H9 (cell line): Measurements from ENCODE around the gene CUEDC1. TPM values are rescaled to one million over a fixed set of nuclear protein-coding genes. Genes with fewer than 3 reads are reported as not detected.

Experiments
- DNase-seq: peaks from one replicate; pipeline ENCODE4 v3.0.0-alpha.2; 2017
- H2AFZ ChIP-seq: one replicate; pipeline ENCODE4 v1.6.1; 2013; ENCODE audit warnings: mild to moderate bottlenecking, low read length, control low read depth, moderate library complexity
- H2AK5ac ChIP-seq: 2 replicates; pipeline ENCODE4 v1.6.1; 2013; ENCODE audit warnings: low read length, control low read depth, mixed read lengths; ENCODE audit not compliant: insufficient read length
- H2BK120ac ChIP-seq: one replicate; pipeline ENCODE4 v1.6.1; 2013; ENCODE audit warnings: low read depth, mild to moderate bottlenecking, low read length, control low read depth, inconsistent platforms; ENCODE audit not compliant: poor library complexity, severe bottlenecking
- H2BK12ac ChIP-seq: 2 replicates; pipeline ENCODE4 v1.6.1; 2013; ENCODE audit warnings: low read length, control low read depth, mixed read lengths, low read depth; ENCODE audit not compliant: insufficient read length
- H2BK15ac ChIP-seq: 2 replicates; pipeline ENCODE4 v1.6.1; 2013; ENCODE audit warnings: low read depth, low read length, control low read depth
- H2BK20ac ChIP-seq: one replicate; pipeline ENCODE4 v1.6.1; 2013; ENCODE audit warnings: low read depth, mild to moderate bottlenecking, low read length, control low read depth, inconsistent platforms; ENCODE audit not compliant: poor library complexity, severe bottlenecking
- H2BK5ac ChIP-seq: 2 replicates; pipeline ENCODE4 v1.6.1; 2013; ENCODE audit warnings: low read length, control low read depth, mixed read lengths; ENCODE audit not compliant: insufficient read length
- H3K14ac ChIP-seq: 2 replicates; pipeline ENCODE4 v1.6.1; 2013; ENCODE audit warnings: low read length, control low read depth; ENCODE audit not compliant: insufficient read depth
- H3K18ac ChIP-seq: 2 replicates; pipeline ENCODE4 v1.6.1; 2013; ENCODE audit warnings: low read depth, mild to moderate bottlenecking, mixed read lengths, low read length, control low read depth; ENCODE audit not compliant: insufficient read length
- H3K23ac ChIP-seq: 2 replicates; pipeline ENCODE4 v1.6.1; 2013; ENCODE audit warnings: low read length, control low read depth, mixed read lengths, low read depth; ENCODE audit not compliant: insufficient read length
- H3K23me2 ChIP-seq: 2 replicates; pipeline ENCODE4 v1.6.1; 2013; ENCODE audit warnings: low read depth, mild to moderate bottlenecking, mixed read lengths, low read length, control low read depth; ENCODE audit not compliant: insufficient read length, poor library complexity, severe bottlenecking
- H3K27ac ChIP-seq: 2 replicates; pipeline ENCODE4 v1.5.1; 2013; ENCODE audit warnings: low read length, control low read depth, mixed read lengths, low read depth; ENCODE audit not compliant: insufficient read length
- H3K27me3 ChIP-seq: 2 replicates; pipeline ENCODE4 v1.6.1; 2013; ENCODE audit warnings: low read length, control low read depth, inconsistent platforms; ENCODE audit not compliant: insufficient read depth
- H3K4ac ChIP-seq: 2 replicates; pipeline ENCODE4 v1.6.1; 2013; ENCODE audit warnings: low read depth, mild to moderate bottlenecking, control low read depth, inconsistent platforms, low read length, moderate library complexity
- H3K4me1 ChIP-seq: 2 replicates; pipeline ENCODE4 v1.6.1; 2013; ENCODE audit warnings: low read length, control low read depth, inconsistent platforms; ENCODE audit not compliant: insufficient read depth
- H3K4me2 ChIP-seq: 2 replicates; pipeline ENCODE4 v1.6.1; 2013; ENCODE audit warnings: low read length, control low read depth, mixed read lengths; ENCODE audit not compliant: insufficient read length, insufficient read depth
- H3K56ac ChIP-seq: 2 replicates; pipeline ENCODE4 v1.6.1; 2013; ENCODE audit warnings: low read depth, mild to moderate bottlenecking, mixed read lengths, low read length, control low read depth; ENCODE audit not compliant: insufficient read length
- H3K79me1 ChIP-seq: 2 replicates; pipeline ENCODE4 v1.6.1; 2013; ENCODE audit warnings: low read depth, mild to moderate bottlenecking, moderate library complexity, low read length, control low read depth, inconsistent platforms; ENCODE audit not compliant: insufficient read depth, poor library complexity, severe bottlenecking
- H3K79me2 ChIP-seq: 2 replicates; pipeline ENCODE4 v1.6.1; 2013; ENCODE audit warnings: low read length, control low read depth, inconsistent platforms; ENCODE audit not compliant: insufficient read depth
- H3K9ac ChIP-seq: 2 replicates; pipeline ENCODE4 v1.6.1; 2013; ENCODE audit warnings: low read length, control low read depth, mixed read lengths; ENCODE audit not compliant: insufficient read length; ENCODE audit errors: extremely low read depth
- H3K9me3 ChIP-seq: one replicate; pipeline ENCODE4 v1.6.1; 2013; ENCODE audit warnings: low read depth, low read length, inconsistent platforms; ENCODE audit not compliant: control insufficient read depth
- H3T11ph ChIP-seq: one replicate; pipeline ENCODE4 v1.6.1; 2013; ENCODE audit warnings: mild to moderate bottlenecking, low read length, control low read depth, inconsistent platforms
- H4K20me1 ChIP-seq: one replicate; pipeline ENCODE4 v1.6.1; 2013; ENCODE audit not compliant: control insufficient read depth, insufficient read length, insufficient read depth
- H4K5ac ChIP-seq: 2 replicates; pipeline ENCODE4 v1.6.1; 2013; ENCODE audit warnings: low read depth, mild to moderate bottlenecking, mixed read lengths, low read length, control low read depth; ENCODE audit not compliant: insufficient read length
- H4K8ac ChIP-seq: replicated peaks from 2 replicates; pipeline ENCODE4 v1.6.1; 2013; ENCODE audit warnings: low read length, control low read depth, mixed read lengths, low read depth; ENCODE audit not compliant: insufficient read length
- H4K91ac ChIP-seq: 2 replicates; pipeline ENCODE4 v1.6.1; 2013; ENCODE audit warnings: low read depth, mild to moderate bottlenecking, moderate library complexity, mixed read lengths, low read length, control low read depth; ENCODE audit not compliant: insufficient read length
- H3K27ac Mint-ChIP-seq, 3 experiments: 2 replicates in 2 of 3; 3 replicates in 1 of 3; pipeline ENCODE4 v1.8.0; 2020 to 2021; ENCODE audit warnings: mixed read lengths in 3 of 3, mild to moderate bottlenecking in 1 of 3, moderate library complexity in 1 of 3
- H3K27me3 Mint-ChIP-seq: 2 replicates; pipeline ENCODE4 v1.8.0; 2021; ENCODE audit warnings: low read depth, mild to moderate bottlenecking, moderate library complexity, mixed read lengths
- H3K36me3 Mint-ChIP-seq, 3 experiments: 2 replicates in 2 of 3; 3 replicates in 1 of 3; pipeline ENCODE4 v1.8.0; 2020 to 2021; ENCODE audit warnings: low read depth in 3 of 3, mixed read lengths in 3 of 3; ENCODE audit not compliant: insufficient read depth in 1 of 3
- H3K4me1 Mint-ChIP-seq, 2 experiments: 2 replicates each; pipeline ENCODE4 v1.8.0; 2020; ENCODE audit warnings: mixed read lengths in 2 of 2
- H3K4me3 Mint-ChIP-seq, 2 experiments: 2 replicates in 1 of 2; 3 replicates in 1 of 2; pipeline ENCODE4 v1.8.0; 2020 to 2021; ENCODE audit warnings: mild to moderate bottlenecking in 2 of 2, mixed read lengths in 2 of 2, moderate library complexity in 1 of 2
- H3K9me3 Mint-ChIP-seq, 2 experiments: 2 replicates in 1 of 2; 3 replicates in 1 of 2; pipeline ENCODE4 v1.8.0; 2020; ENCODE audit warnings: mild to moderate bottlenecking in 2 of 2, mixed read lengths in 2 of 2, moderate library complexity in 1 of 2
- WGBS: extraction: QIAGEN DNeasy Blood & Tissue Kit; methylation state at CpG from one replicate; pipeline ENCODE4 v1.1.7; 2013; ENCODE audit warnings: missing lambda C conversion rate, low lambda C conversion rate, mixed read lengths; ENCODE audit not compliant: insufficient read length; ENCODE audit errors: extremely low coverage; 5-methylcytosine and 5-hydroxymethylcytosine counted together
- total RNA-seq: library from RNA; stranded (reverse); gene quantifications from 2 replicates; pipeline ENCODE4 v1.2.1, GENCODE V29; 2021
- TF ChIP-seq, protein P1 (sequence below): fragments of 200-600 bp; sonication (generic); conservative IDR thresholded peaks from 3 replicates; pipeline ENCODE4 v1.8.0; 2021; ENCODE audit warnings: antibody characterized with exemption, mild to moderate bottlenecking

CUEDC1 gene
- total RNA-seq, 1 experiment from 2014 or later, result 7.3 TPM

GRCh38 chr17:57965521-57966160, 10.4 kb upstream of the CUEDC1 start:
- peaks cover 2% of the 10 kb centered on the region; the same call in 1 of the 2 replicates for H3K4me1 ChIP-seq
- no peak overlapping the region for H3K9ac ChIP-seq
- H3K14ac ChIP-seq, result no peak overlapping the region
- Mint-ChIP-seq H3K4me3 (no peak overlapping the region), H3K27me3 (peaks cover 9% of the 10 kb centered on the region), H3K36me3 (no peaks in the 10 kb centered on the region), H3K9me3 (no peaks in the 10 kb centered on the region), H3K27ac (no peak overlapping the region), H3K4me1 (peaks cover 7 to 12% of the 10 kb centered on the region in 2 experiments)
- H3K27ac ChIP-seq, result no peak overlapping the region
- no peaks in the 10 kb centered on the region for H3K27me3 ChIP-seq
- no peak overlapping the region for H2BK5ac ChIP-seq
- H3K23me2 ChIP-seq, result no peaks in the 10 kb centered on the region
- no peak overlapping the region for H2AK5ac ChIP-seq
- H3K79me2 ChIP-seq, result no peaks in the 10 kb centered on the region
- no peak for DNase-seq
- no peaks in the 10 kb centered on the region for H3K9me3 ChIP-seq
- no peak overlapping the region for H3K4me2 ChIP-seq
- TF ChIP-seq, protein P1, sequence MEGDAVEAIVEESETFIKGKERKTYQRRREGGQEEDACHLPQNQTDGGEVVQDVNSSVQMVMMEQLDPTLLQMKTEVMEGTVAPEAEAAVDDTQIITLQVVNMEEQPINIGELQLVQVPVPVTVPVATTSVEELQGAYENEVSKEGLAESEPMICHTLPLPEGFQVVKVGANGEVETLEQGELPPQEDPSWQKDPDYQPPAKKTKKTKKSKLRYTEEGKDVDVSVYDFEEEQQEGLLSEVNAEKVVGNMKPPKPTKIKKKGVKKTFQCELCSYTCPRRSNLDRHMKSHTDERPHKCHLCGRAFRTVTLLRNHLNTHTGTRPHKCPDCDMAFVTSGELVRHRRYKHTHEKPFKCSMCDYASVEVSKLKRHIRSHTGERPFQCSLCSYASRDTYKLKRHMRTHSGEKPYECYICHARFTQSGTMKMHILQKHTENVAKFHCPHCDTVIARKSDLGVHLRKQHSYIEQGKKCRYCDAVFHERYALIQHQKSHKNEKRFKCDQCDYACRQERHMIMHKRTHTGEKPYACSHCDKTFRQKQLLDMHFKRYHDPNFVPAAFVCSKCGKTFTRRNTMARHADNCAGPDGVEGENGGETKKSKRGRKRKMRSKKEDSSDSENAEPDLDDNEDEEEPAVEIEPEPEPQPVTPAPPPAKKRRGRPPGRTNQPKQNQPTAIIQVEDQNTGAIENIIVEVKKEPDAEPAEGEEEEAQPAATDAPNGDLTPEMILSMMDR, result no peak
- no peaks in the 10 kb centered on the region for H4K20me1 ChIP-seq
- H2BK120ac ChIP-seq, result no peak overlapping the region
- H4K8ac ChIP-seq, result no peak overlapping the region
- H2AFZ ChIP-seq, result no peak overlapping the region
- no peak overlapping the region for H4K91ac ChIP-seq
- H3K4ac ChIP-seq, result no peak overlapping the region
- no peak overlapping the region for H3K56ac ChIP-seq
- H2BK12ac ChIP-seq, result no peak overlapping the region
- no peak overlapping the region for H4K5ac ChIP-seq
- no peak overlapping the region for H2BK20ac ChIP-seq
- H3T11ph ChIP-seq, result no peak overlapping the region
- no peak overlapping the region for H3K23ac ChIP-seq
- WGBS, result no CpG with 5 or more reads among the region's 26 CpGs
- no peak overlapping the region for H2BK15ac ChIP-seq
- no peaks in the 10 kb centered on the region for H3K79me1 ChIP-seq
- H3K18ac ChIP-seq, result no peak overlapping the region
